22Rv1 (cell line): Measurements from ENCODE around the gene UNC13C.

Source experiments
- H3K27ac ChIP-seq: fragments of 450-650 bp; 2 replicates; pipeline ENCODE4 v1.5.1; 2017
- CTCF ChIP-seq: fragments of 450-650 bp; IDR thresholded peaks from 2 replicates; pipeline ENCODE4 v1.5.1; 2017; ENCODE audit warnings: mild to moderate bottlenecking
- ZFX ChIP-seq: fragments of 450-650 bp; IDR thresholded peaks from 2 replicates; pipeline ENCODE4 v1.6.1; 2017; ENCODE audit warnings: antibody characterized with exemption, borderline replicate concordance

The UNC13C gene

GRCh38 chr15:54212635-54213034, 234.4 kb downstream of the UNC13C start:
- no peak overlapping the region for H3K27ac ChIP-seq
- no peak for TF ChIP-seq CTCF

GRCh38 chr15:54226455-54226854, 248.2 kb downstream of the UNC13C start:
- TF ChIP-seq ZFX, result no peak
- no peak for TF ChIP-seq CTCF
- H3K27ac ChIP-seq, result no peak overlapping the region

- TF ChIP-seq ZFX (no peak), CTCF (no peak)
- H3K27ac ChIP-seq, result no peak overlapping the region
Observed at GRCh38 chr15:54227569-54227968, 249.3 kb downstream of the UNC13C start.

- TF ChIP-seq ZFX (no peak), CTCF (no peak)
- no peak overlapping the region for H3K27ac ChIP-seq
Observed at GRCh38 chr15:54250326-54250725, 272.1 kb downstream of the UNC13C start.

- TF ChIP-seq ZFX (no peak), CTCF (no peak)
- H3K27ac ChIP-seq, result no peak overlapping the region
Observed at GRCh38 chr15:54256190-54256589, 277.9 kb downstream of the UNC13C start.

GRCh38 chr15:54273928-54274327, 295.7 kb downstream of the UNC13C start:
- TF ChIP-seq ZFX (no peak), CTCF (peak; percentile 61)
- H3K27ac ChIP-seq, result no peak overlapping the region

GRCh38 chr15:54277834-54278233, 299.6 kb downstream of the UNC13C start:
- no peak for TF ChIP-seq CTCF
- no peak for TF ChIP-seq ZFX
- H3K27ac ChIP-seq, result no peak overlapping the region
